H1 (cell line): ENCODE data around the gene AIRE. TPM values are rescaled to one million over a fixed set of nuclear protein-coding genes. Genes with fewer than 3 reads are reported as not detected.

Experiments
- CREB1 ChIP-seq: IDR thresholded peaks from 2 replicates; pipeline ENCODE4 v1.6.1; 2012; ENCODE audit warnings: inconsistent platforms
- GTF2F1 ChIP-seq: IDR thresholded peaks from 2 replicates; pipeline ENCODE4 v1.6.1; 2012; ENCODE audit warnings: low read depth, low read length, improper control_type of control experiment, borderline replicate concordance
- USF2 ChIP-seq: IDR thresholded peaks from 2 replicates; pipeline ENCODE4 v1.6.1; 2011; ENCODE audit warnings: low read length, improper control_type of control experiment
- polyA plus RNA-seq, 7 experiments: library from polyadenylated mRNA; depleted of rRNA in 3 of 7; stranded (reverse) in 5 of 7; unstranded in 2 of 7; fragments of >200 nt in 5 of 7; fragments of 200-250 nt in 2 of 7; gene quantifications; 1 replicate in 5 of 7; 2 replicates in 1 of 7; 4 replicates in 1 of 7; pipeline versions ENCODE4 v1.2.1 to v1.2.3, GENCODE V29; 2011 to 2013; ENCODE audit warnings: missing spikeins in 2 of 7, mixed read lengths in 2 of 7
- total RNA-seq: library from RNA; stranded (reverse); fragmentation: NEBNext Ultra II Directional; extraction: Animal tissue kit (Norgen Biotek cat#: 25700); gene quantifications from 2 replicates; pipeline ENCODE4 v1.2.1, GENCODE V29; 2021

The AIRE gene
- total and polyA plus RNA-seq, 2 of the 8 experiments (the other 6 are each of a cell fraction or from before 2014, with no cell fraction given) = 0.09 TPM; not detected in 1

GRCh38 chr21:44288251-44289110, 2.8 kb downstream of the AIRE start (continued):
- TF ChIP-seq CREB1 (no peak), GTF2F1 (no peak), USF2 (no peak)
